Adrenal gland (tissue), 12 donors: ENCODE results near the gene RBM5. TPM values are rescaled to one million over a fixed set of nuclear protein-coding genes. Genes with fewer than 3 reads are reported as not detected.

Source experiments
- DNase-seq, 7 donors: peaks; one replicate each; pipeline ENCODE4 v3.0.0-alpha.2; 2019 to 2020
- H3K27ac ChIP-seq, 5 donors: fragments of 200-600 bp; sonication (generic) in 4 of 5; 1 replicate in 3 of 5; 2 replicates in 2 of 5; pipeline versions ENCODE4 v1.5.1 to v1.8.0; 2016 to 2020; ENCODE audit warnings: mild to moderate bottlenecking in 1 of 5
- H3K27me3 ChIP-seq: fragments of 200-600 bp; 2 replicates; pipeline ENCODE4 v1.8.0; 2021
- H3K36me3 ChIP-seq, 2 donors: fragments of 200-600 bp; replicated peaks in 1 of 2; 1 replicate in 1 of 2; 2 replicates in 1 of 2; pipeline versions ENCODE4 v1.5.1 to v1.8.0; 2018 to 2022
- H3K4me1 ChIP-seq, 2 donors: fragments of 200-600 bp; replicated peaks in 1 of 2; 1 replicate in 1 of 2; 2 replicates in 1 of 2; pipeline versions ENCODE4 v1.5.1 to v1.8.0; 2018 to 2021
- H3K4me3 ChIP-seq, 4 donors: fragments of 200-600 bp; sonication (generic) in 3 of 4; one replicate each; pipeline ENCODE4 v1.5.1; 2016 to 2018
- H3K9me3 ChIP-seq, 3 donors: fragments of 200-600 bp; sonication (generic) in 1 of 3; replicated peaks in 1 of 3; 1 replicate in 2 of 3; 2 replicates in 1 of 3; pipeline versions ENCODE4 v1.5.1 to v1.8.0; 2016 to 2021
- POLR2A ChIP-seq, 2 donors: fragments of 450-650 bp; IDR thresholded peaks; one replicate each; pipeline ENCODE4 v1.6.1; 2017; ENCODE audit warnings: antibody characterized with exemption in 2 of 2, mild to moderate bottlenecking in 2 of 2, moderate library complexity in 1 of 2
- WGBS, 4 donors: extraction: QIAGEN DNeasy Blood & Tissue Kit in 2 of 4; methylation state at CpG; one replicate each; pipeline versions ENCODE4 v1.1.5 to v1.1.7; 2013 to 2017; 5-methylcytosine and 5-hydroxymethylcytosine counted together
- intact Hi-C, 2 donors: fragments of 100-400 bp; cut with DNase I; formaldehyde crosslinking; loops; one replicate each; pipeline versions ENCODE4 v1.14.1 to v1.15.0; 2022 to 2023
- polyA plus RNA-seq, 3 donors: library from polyadenylated mRNA; stranded (reverse); fragments of 200-250 nt in 2 of 3; fragments of 350-450 nt in 1 of 3; fragmentation: Illumina TruSeq in 1 of 3; extraction: RNeasy Lipid Tissue Mini Kit (QIAGEN cat#74804) in 1 of 3; gene quantifications; one replicate each; pipeline ENCODE4 v1.2.3, GENCODE V29; 2013 to 2014
- total RNA-seq, 9 donors: library from RNA; depleted of rRNA in 4 of 9; stranded (reverse); fragments of >200 nt in 4 of 9; fragments of 120-200 nt in 1 of 9; fragmentation: NEBNext Ultra II Directional in 1 of 9; extraction: Animal tissue kit (Norgen Biotek cat#: 25700) in 1 of 9; gene quantifications; one replicate each; pipeline versions ENCODE4 v1.1.0 to v1.2.4, GENCODE V29; 2013 to 2023
- TF ChIP-seq, protein P1 (sequence below), 6 experiments: fragments of 450-650 bp in 4 of 6; fragments of 200-600 bp in 2 of 6; sonication (generic) in 1 of 6; IDR thresholded peaks; 1 replicate in 5 of 6; 2 replicates in 1 of 6; pipeline versions ENCODE4 v1.5.1 to v1.8.0; 2016 to 2021; ENCODE audit warnings: antibody characterized with exemption in 6 of 6, mild to moderate bottlenecking in 2 of 6, moderate library complexity in 1 of 6
- donor health status: healthy with polysubstance abuse.
- donor health status: Bipolar disorder and iron deficiency.
- donor health status: DM: yes; HTN: yes; CAD: no.
- donor health status: DM: no; HTN: no; CAD: no.
- donor health status: DM: no; HTN: no; CAD: no.
- donor health status: DM: yes; HTN: yes; CAD: no.

RBM5 gene
- total and polyA plus RNA-seq, 12 donors = 51.9 to 224 (median 115) TPM

DNA sequence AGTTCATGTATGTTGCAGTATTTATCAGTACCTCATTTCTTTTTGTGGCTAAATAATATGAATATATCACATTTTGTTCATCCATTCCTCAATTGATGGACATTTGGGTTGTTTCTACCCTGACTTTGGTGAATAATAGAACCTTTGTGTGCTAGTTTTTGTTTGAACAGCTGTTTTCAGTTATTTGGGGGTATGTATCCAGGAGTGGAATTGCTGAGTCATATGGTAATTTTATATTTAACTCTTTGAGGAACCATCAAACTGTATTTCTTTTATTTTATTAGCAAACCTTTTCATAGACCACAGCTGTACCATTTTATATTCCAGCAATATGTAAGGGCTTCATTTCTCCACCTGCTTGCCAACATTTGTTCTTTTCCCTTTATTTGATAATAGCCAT, 38.4 kb upstream of the RBM5 start:
- Histone ChIP-seq H3K4me3 (no peak overlapping the region), H3K36me3 (peaks cover 0 to 41% of the 10 kb centered on the region in 2 donors), H3K4me1 (peaks cover 0 to 6% of the 10 kb centered on the region in 2 donors), H3K27ac (no peak overlapping the region), H3K27me3 (no peaks in the 10 kb centered on the region), H3K9me3 (no peaks in the 10 kb centered on the region)
- intact Hi-C loops = no loop called here
- TF ChIP-seq, protein P1, sequence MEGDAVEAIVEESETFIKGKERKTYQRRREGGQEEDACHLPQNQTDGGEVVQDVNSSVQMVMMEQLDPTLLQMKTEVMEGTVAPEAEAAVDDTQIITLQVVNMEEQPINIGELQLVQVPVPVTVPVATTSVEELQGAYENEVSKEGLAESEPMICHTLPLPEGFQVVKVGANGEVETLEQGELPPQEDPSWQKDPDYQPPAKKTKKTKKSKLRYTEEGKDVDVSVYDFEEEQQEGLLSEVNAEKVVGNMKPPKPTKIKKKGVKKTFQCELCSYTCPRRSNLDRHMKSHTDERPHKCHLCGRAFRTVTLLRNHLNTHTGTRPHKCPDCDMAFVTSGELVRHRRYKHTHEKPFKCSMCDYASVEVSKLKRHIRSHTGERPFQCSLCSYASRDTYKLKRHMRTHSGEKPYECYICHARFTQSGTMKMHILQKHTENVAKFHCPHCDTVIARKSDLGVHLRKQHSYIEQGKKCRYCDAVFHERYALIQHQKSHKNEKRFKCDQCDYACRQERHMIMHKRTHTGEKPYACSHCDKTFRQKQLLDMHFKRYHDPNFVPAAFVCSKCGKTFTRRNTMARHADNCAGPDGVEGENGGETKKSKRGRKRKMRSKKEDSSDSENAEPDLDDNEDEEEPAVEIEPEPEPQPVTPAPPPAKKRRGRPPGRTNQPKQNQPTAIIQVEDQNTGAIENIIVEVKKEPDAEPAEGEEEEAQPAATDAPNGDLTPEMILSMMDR (IDR thresholded peaks at IDR 0.05) = no peak
- TF ChIP-seq POLR2A (IDR thresholded peaks at IDR 0.05) = no peak
- DNase-seq = no peak

- no peak for DNase-seq
- peaks cover 0 to 77% of the 10 kb centered on the region in 2 donors for H3K36me3 ChIP-seq
- intact Hi-C loops = no loop called here
- TF ChIP-seq, protein P1 (IDR thresholded peaks at IDR 0.05) = no peak
- no peak for TF ChIP-seq POLR2A (IDR thresholded peaks at IDR 0.05)
- H3K4me3 ChIP-seq = no peak overlapping the region
- WGBS, 4 donors = 93 to 97% (median 95%) methylated on average over 6 of the region's 6 CpGs
- no peaks in the 10 kb centered on the region for H3K9me3 ChIP-seq
- no peak overlapping the region for H3K27ac ChIP-seq
- no peaks in the 10 kb centered on the region for H3K4me1 ChIP-seq
- no peaks in the 10 kb centered on the region for H3K27me3 ChIP-seq
These were observed 31.0 kb upstream of the RBM5 start for GRCh38 chr3:50057756-50058155.

GRCh38 chr3:50068134-50068533, 20.6 kb upstream of the RBM5 start:
- no peak overlapping the region for H3K27ac ChIP-seq
- no peaks in the 10 kb centered on the region for H3K9me3 ChIP-seq
- peaks cover 0 to 100% of the 10 kb centered on the region in 2 donors for H3K36me3 ChIP-seq
- no peaks in the 10 kb centered on the region for H3K27me3 ChIP-seq
- DNase-seq = no peak
- no peaks in the 10 kb centered on the region for H3K4me1 ChIP-seq
- WGBS, 4 donors = 83 to 89% (median 88%) methylated on average over 2 of the region's 2 CpGs
- TF ChIP-seq, protein P1 (IDR thresholded peaks at IDR 0.05) = no peak
- no peak for TF ChIP-seq POLR2A (IDR thresholded peaks at IDR 0.05)
- H3K4me3 ChIP-seq = no peak overlapping the region
- intact Hi-C loops = no loop called here

GRCh38 chr3:50078091-50078490, 10.6 kb upstream of the RBM5 start:
- no peak overlapping the region for H3K27ac ChIP-seq
- no peaks in the 10 kb centered on the region for H3K4me1 ChIP-seq
- intact Hi-C loops = no loop called here
- TF ChIP-seq POLR2A (IDR thresholded peaks at IDR 0.05) = no peak
- TF ChIP-seq, protein P1 (IDR thresholded peaks at IDR 0.05) = no peak
- peaks cover 0 to 41% of the 10 kb centered on the region in 2 donors for H3K36me3 ChIP-seq
- no peak for DNase-seq
- H3K27me3 ChIP-seq = no peaks in the 10 kb centered on the region
- no peak overlapping the region for H3K4me3 ChIP-seq
- no peaks in the 10 kb centered on the region for H3K9me3 ChIP-seq
- 91 to 100% (median 100%) methylated on average over 1 of the region's 1 CpG for whole genome bisulfite sequencing, 4 donors
